ENCODE measurements around the gene FAM3D. TPM values are rescaled to one million over a fixed set of nuclear protein-coding genes. Genes with fewer than 3 reads are reported as not detected.

Gene FAM3D
- polyA plus RNA-seq, 1 of the 3 experiments (the other 2 are of a cell fraction), result not detected

DNA sequence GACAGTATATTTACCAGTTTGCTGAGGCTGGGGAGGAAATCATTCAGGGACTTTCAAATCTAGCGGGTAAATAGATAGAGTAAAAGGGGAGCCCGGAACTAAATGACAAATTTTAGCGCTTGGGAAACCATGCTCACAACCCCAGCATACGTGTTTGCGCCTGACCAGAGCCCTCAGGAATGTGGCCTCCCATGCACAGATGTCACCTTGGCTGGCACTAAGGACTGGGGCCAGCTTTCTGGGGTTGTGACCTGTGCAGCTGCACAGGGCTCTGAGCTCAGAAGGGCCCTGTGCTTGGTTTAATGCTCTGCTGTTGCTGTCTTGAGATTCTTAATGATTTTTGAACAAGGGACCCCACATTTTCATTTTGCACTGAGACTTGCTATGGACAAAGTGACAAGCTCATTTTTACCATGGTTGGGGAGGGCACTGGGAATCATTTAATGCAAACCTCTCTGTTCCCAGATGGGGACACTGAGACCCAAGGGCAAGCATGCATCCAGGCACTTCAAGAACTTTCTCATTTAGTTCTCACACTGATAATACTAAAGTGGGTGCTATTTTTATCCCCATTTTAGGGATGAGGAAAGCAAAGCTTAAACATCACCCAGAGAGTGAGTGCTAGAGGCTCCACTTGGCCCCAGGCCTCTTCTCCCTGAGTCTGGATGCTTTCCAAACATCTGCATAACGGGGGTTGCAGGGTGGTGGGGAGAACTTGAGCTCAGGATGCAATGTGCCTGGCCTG lies 45.3 kb downstream of the FAM3D start (continued):
- TF ChIP-seq, protein P1, sequence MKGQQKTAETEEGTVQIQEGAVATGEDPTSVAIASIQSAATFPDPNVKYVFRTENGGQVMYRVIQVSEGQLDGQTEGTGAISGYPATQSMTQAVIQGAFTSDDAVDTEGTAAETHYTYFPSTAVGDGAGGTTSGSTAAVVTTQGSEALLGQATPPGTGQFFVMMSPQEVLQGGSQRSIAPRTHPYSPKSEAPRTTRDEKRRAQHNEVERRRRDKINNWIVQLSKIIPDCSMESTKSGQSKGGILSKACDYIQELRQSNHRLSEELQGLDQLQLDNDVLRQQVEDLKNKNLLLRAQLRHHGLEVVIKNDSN (IDR thresholded peaks at IDR 0.05; ENCODE audit: borderline replicate concordance, low read depth), result no peak

DNA sequence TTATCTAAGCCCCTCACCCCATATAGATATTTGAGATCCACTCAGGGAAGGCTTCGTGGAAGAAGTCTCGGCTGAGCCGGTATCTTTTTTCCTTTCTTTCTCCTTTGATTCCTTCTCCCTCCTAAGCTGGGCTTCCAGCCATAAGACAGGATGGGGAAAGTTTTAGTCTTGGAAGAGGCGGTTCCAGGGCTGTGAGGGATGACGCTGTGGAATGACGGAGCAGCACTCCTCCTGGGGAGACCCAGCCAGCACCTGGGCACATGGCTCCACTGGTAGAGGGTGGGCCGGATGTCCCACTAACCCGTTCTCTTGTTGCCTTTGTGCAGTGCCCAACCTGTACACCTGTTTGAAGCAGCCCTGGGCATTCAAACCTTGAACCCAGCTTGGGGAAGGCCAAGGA lies 46.2 kb downstream of the FAM3D start:
- H3K27ac ChIP-seq (ENCODE audit: low read depth in 2 of 2, low read length in 1 of 2), result no peak overlapping the region
- no peaks in the 10 kb centered on the region for H4K20me1 ChIP-seq (ENCODE audit: insufficient read depth)
- no peaks in the 10 kb centered on the region for H3K27me3 ChIP-seq (ENCODE audit: insufficient read depth)
- H3F3A ChIP-seq (replicated peaks; ENCODE audit: insufficient read depth), result no peaks in the 10 kb centered on the region
- peaks cover 0 to 3% of the 10 kb centered on the region in 2 experiments; a peak in 1 of 4 replicates for H3K4me1 ChIP-seq (ENCODE audit: control insufficient read depth in 1 of 2, insufficient read depth in 2 of 2, low read depth in 1 of 2, low read length in 1 of 2)
- no peak for DNase-seq
- no peaks in the 10 kb centered on the region for H3K9me2 ChIP-seq
- ChIA-PET POLR2A (no interaction called here), CTCF (interaction anchor here (1.2 to 16.4 kb wide), 4 partner anchors 10 to 49 kb away, joined by 4 to 446 read pairs (median 8); partner anchors contain the start of gene FAM107A)
- no peaks in the 10 kb centered on the region for H3K36me3 ChIP-seq (replicated peaks in 1 of 2; ENCODE audit: control insufficient read depth in 1 of 2, insufficient read depth in 2 of 2, low read length in 1 of 2)
- TF ChIP-seq RFX5 (IDR thresholded peaks at IDR 0.05; ENCODE audit: low read length) (no peak), FOXJ3 (CRISPR knock-in tag; IDR thresholded peaks at IDR 0.05) (no peak), EZH2phosphoT487 (IDR thresholded peaks at IDR 0.05; ENCODE audit: borderline replicate concordance, low read depth) (no peak), SIN3A (IDR thresholded peaks at IDR 0.05; ENCODE audit: borderline replicate concordance, low read depth, low read length) (no peak), CHD2 (IDR thresholded peaks at IDR 0.05; ENCODE audit: low read length, partially characterized antibody) (no peak), ELF1 (IDR thresholded peaks at IDR 0.05) (no peak), NRF1 (IDR thresholded peaks at IDR 0.05; ENCODE audit: low read depth, low read length) (no peak), MXI1 (IDR thresholded peaks at IDR 0.05; ENCODE audit: low read depth, low read length) (no peak), EP300 (IDR thresholded peaks at IDR 0.05; ENCODE audit: borderline replicate concordance in 1 of 2, low read depth in 1 of 2, low read length in 1 of 2) (no peak), GATA2 (CRISPR knock-in tag; IDR thresholded peaks at IDR 0.05) (no peak)
- TF ChIP-seq, protein P2, sequence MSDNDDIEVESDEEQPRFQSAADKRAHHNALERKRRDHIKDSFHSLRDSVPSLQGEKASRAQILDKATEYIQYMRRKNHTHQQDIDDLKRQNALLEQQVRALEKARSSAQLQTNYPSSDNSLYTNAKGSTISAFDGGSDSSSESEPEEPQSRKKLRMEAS (IDR thresholded peaks at IDR 0.05; ENCODE audit: low read depth), result no peak
- TF ChIP-seq, protein P3, sequence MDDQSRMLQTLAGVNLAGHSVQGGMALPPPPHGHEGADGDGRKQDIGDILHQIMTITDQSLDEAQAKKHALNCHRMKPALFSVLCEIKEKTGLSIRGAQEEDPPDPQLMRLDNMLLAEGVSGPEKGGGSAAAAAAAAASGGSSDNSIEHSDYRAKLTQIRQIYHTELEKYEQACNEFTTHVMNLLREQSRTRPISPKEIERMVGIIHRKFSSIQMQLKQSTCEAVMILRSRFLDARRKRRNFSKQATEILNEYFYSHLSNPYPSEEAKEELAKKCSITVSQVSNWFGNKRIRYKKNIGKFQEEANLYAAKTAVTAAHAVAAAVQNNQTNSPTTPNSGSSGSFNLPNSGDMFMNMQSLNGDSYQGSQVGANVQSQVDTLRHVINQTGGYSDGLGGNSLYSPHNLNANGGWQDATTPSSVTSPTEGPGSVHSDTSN (IDR thresholded peaks at IDR 0.05), result no peak
- H3K9me3 ChIP-seq, result no peaks in the 10 kb centered on the region
- H3K79me2 ChIP-seq (ENCODE audit: insufficient read depth), result no peaks in the 10 kb centered on the region
- 87% methylated on average over 8 of the region's 8 CpGs for WGBS (ENCODE audit: low lambda C conversion rate)
- H3K4me3 ChIP-seq (ENCODE audit: low read depth in 2 of 2, low read length in 1 of 2), result no peak overlapping the region
- no peak overlapping the region for H3K9ac ChIP-seq
- no peak overlapping the region for H3K4me2 ChIP-seq
- no peak overlapping the region for H2AFZ ChIP-seq (ENCODE audit: low read depth)

All from SK-N-SH (cell line).